ENCODE results near the gene ACAA1. TPM values are rescaled to one million over a fixed set of nuclear protein-coding genes. Genes with fewer than 3 reads are reported as not detected.
"Not testable (repeated sequence)": the region's sequence is repeated elsewhere in the genome, so short reads cannot be mapped to it uniquely, and the experiment has no call there.

Gene ACAA1
- total RNA-seq, 1 experiment from 2014 or later, result 14.9 TPM

GRCh38 chr3:38163117-38163840, 26.4 kb upstream of the ACAA1 start:
- Histone ChIP-seq H3K4me3 (no peak overlapping the region), H3K27ac (no peak overlapping the region), H3K36me3 (no peaks in the 10 kb centered on the region), H3K9me3 (replicated peaks) (no peaks in the 10 kb centered on the region), H3K4me1 (0 out of 2 replicates have a peak, but pooled peaks cover 2% of the 10 kb centered on the region), H3K27me3 (no peaks in the 10 kb centered on the region)
- no peak for DNase-seq

- not testable (repeated sequence) for DNase-seq; H3K27ac ChIP-seq; H3K9me3 ChIP-seq (replicated peaks); H3K36me3 ChIP-seq; H3K4me1 ChIP-seq; H3K4me3 ChIP-seq; H3K27me3 ChIP-seq
Measured at GRCh38 chr3:38160704-38161103, 23.8 kb upstream of the ACAA1 start.

- no peak overlapping the region for H3K4me3 ChIP-seq
- H3K4me1 ChIP-seq, result no peaks in the 10 kb centered on the region
- DNase-seq, result no peak
- H3K27me3 ChIP-seq, result no peaks in the 10 kb centered on the region
- no peaks in the 10 kb centered on the region for H3K36me3 ChIP-seq
- no peak overlapping the region for H3K27ac ChIP-seq
- no peaks in the 10 kb centered on the region for H3K9me3 ChIP-seq (replicated peaks)
Measured at GRCh38 chr3:38158472-38158871, 21.5 kb upstream of the ACAA1 start.

GRCh38 chr3:38157595-38157994, 20.7 kb upstream of the ACAA1 start:
- no peaks in the 10 kb centered on the region for H3K4me1 ChIP-seq
- H3K9me3 ChIP-seq (replicated peaks), result no peaks in the 10 kb centered on the region
- no peak overlapping the region for H3K4me3 ChIP-seq
- no peaks in the 10 kb centered on the region for H3K36me3 ChIP-seq
- H3K27ac ChIP-seq, result no peak overlapping the region
- no peak for DNase-seq
- no peaks in the 10 kb centered on the region for H3K27me3 ChIP-seq

GRCh38 chr3:38157117-38157516, 20.2 kb upstream of the ACAA1 start:
- no peak for DNase-seq

GRCh38 chr3:38155825-38156224, 18.9 kb upstream of the ACAA1 start:
- no peaks in the 10 kb centered on the region for H3K36me3 ChIP-seq
- DNase-seq, result no peak

More at GRCh38 chr3:38157117-38157516, 20.2 kb upstream of the ACAA1 start:
- no peaks in the 10 kb centered on the region for H3K4me1 ChIP-seq
- H3K4me3 ChIP-seq, result no peak overlapping the region
- no peak overlapping the region for H3K27ac ChIP-seq
- H3K36me3 ChIP-seq, result no peaks in the 10 kb centered on the region
- H3K9me3 ChIP-seq (replicated peaks), result no peaks in the 10 kb centered on the region
- H3K27me3 ChIP-seq, result no peaks in the 10 kb centered on the region

GRCh38 chr3:38154625-38155255, 17.8 kb upstream of the ACAA1 start:
- no peak for DNase-seq
- H3K4me1 ChIP-seq, result no peaks in the 10 kb centered on the region
- H3K27ac ChIP-seq, result no peak overlapping the region
- H3K9me3 ChIP-seq (replicated peaks), result no peaks in the 10 kb centered on the region
- H3K4me3 ChIP-seq, result no peak overlapping the region
- no peaks in the 10 kb centered on the region for H3K36me3 ChIP-seq
- H3K27me3 ChIP-seq, result no peaks in the 10 kb centered on the region

More at GRCh38 chr3:38155825-38156224, 18.9 kb upstream of the ACAA1 start:
- no peaks in the 10 kb centered on the region for H3K4me1 ChIP-seq
- H3K27ac ChIP-seq, result no peak overlapping the region
- no peak overlapping the region for H3K4me3 ChIP-seq
- no peaks in the 10 kb centered on the region for H3K27me3 ChIP-seq
- H3K9me3 ChIP-seq (replicated peaks), result no peaks in the 10 kb centered on the region

GRCh38 chr3:38154033-38154494, 17.1 kb upstream of the ACAA1 start:
- Histone ChIP-seq H3K4me3 (no peak overlapping the region), H3K27me3 (no peaks in the 10 kb centered on the region), H3K36me3 (no peaks in the 10 kb centered on the region), H3K9me3 (replicated peaks) (no peaks in the 10 kb centered on the region), H3K4me1 (no peaks in the 10 kb centered on the region), H3K27ac (no peak overlapping the region)
- DNase-seq, result no peak

- Histone ChIP-seq H3K36me3 (no peaks in the 10 kb centered on the region), H3K9me3 (replicated peaks) (no peaks in the 10 kb centered on the region), H3K4me1 (no peaks in the 10 kb centered on the region)
Measured at GRCh38 chr3:38153221-38153620, 16.3 kb upstream of the ACAA1 start.

GRCh38 chr3:38152609-38153008, 15.7 kb upstream of the ACAA1 start:
- H3K4me3 ChIP-seq, result no peak overlapping the region
- no peaks in the 10 kb centered on the region for H3K36me3 ChIP-seq
- H3K4me1 ChIP-seq, result no peaks in the 10 kb centered on the region
- DNase-seq, result no peak
- no peak overlapping the region for H3K27ac ChIP-seq
- H3K9me3 ChIP-seq (replicated peaks), result no peaks in the 10 kb centered on the region
- H3K27me3 ChIP-seq, result no peaks in the 10 kb centered on the region

More at GRCh38 chr3:38153221-38153620, 16.3 kb upstream of the ACAA1 start:
- DNase-seq, result no peak
- H3K4me3 ChIP-seq, result no peak overlapping the region
- H3K27me3 ChIP-seq, result no peaks in the 10 kb centered on the region
- no peak overlapping the region for H3K27ac ChIP-seq

- DNase-seq, result no peak
- H3K36me3 ChIP-seq, result no peaks in the 10 kb centered on the region
- H3K27ac ChIP-seq, result no peak overlapping the region
Measured at GRCh38 chr3:38151667-38152265, 14.8 kb upstream of the ACAA1 start.

GRCh38 chr3:38150780-38151528, 14.0 kb upstream of the ACAA1 start:
- H3K4me1 ChIP-seq, result no peaks in the 10 kb centered on the region
- H3K4me3 ChIP-seq, result no peak overlapping the region
- H3K36me3 ChIP-seq, result no peaks in the 10 kb centered on the region
- DNase-seq, result peak in 1 of 2 experiments; percentile 17
- no peaks in the 10 kb centered on the region for H3K27me3 ChIP-seq
- no peaks in the 10 kb centered on the region for H3K9me3 ChIP-seq (replicated peaks)
- H3K27ac ChIP-seq, result no peak overlapping the region

More at GRCh38 chr3:38151667-38152265, 14.8 kb upstream of the ACAA1 start:
- no peak overlapping the region for H3K4me3 ChIP-seq
- H3K27me3 ChIP-seq, result no peaks in the 10 kb centered on the region
- H3K4me1 ChIP-seq, result no peaks in the 10 kb centered on the region
- H3K9me3 ChIP-seq (replicated peaks), result no peaks in the 10 kb centered on the region

GRCh38 chr3:38149708-38150107, 12.8 kb upstream of the ACAA1 start:
- H3K9me3 ChIP-seq (replicated peaks), result no peaks in the 10 kb centered on the region
- no peak overlapping the region for H3K27ac ChIP-seq
- no peaks in the 10 kb centered on the region for H3K4me1 ChIP-seq
- DNase-seq, result no peak
- no peaks in the 10 kb centered on the region for H3K36me3 ChIP-seq
- H3K27me3 ChIP-seq, result no peaks in the 10 kb centered on the region
- H3K4me3 ChIP-seq, result no peak overlapping the region

GRCh38 chr3:38148311-38148882, 11.5 kb upstream of the ACAA1 start:
- H3K4me3 ChIP-seq, result no peak overlapping the region
- no peaks in the 10 kb centered on the region for H3K36me3 ChIP-seq
- no peak overlapping the region for H3K27ac ChIP-seq
- no peaks in the 10 kb centered on the region for H3K27me3 ChIP-seq
- no peak for DNase-seq
- H3K4me1 ChIP-seq, result no peaks in the 10 kb centered on the region
- H3K9me3 ChIP-seq (replicated peaks), result no peaks in the 10 kb centered on the region
